GM11168 (cell line): ENCODE measurements around the gene ENPP3.

Experiments used
- in situ Hi-C: fragments of 300-500 bp; cut with MboI; formaldehyde crosslinking; loops from one replicate; pipeline ENCODE4 v1.12.0; 2022; ENCODE audit warnings: low sequenced_read_pairs; ENCODE audit not compliant: unreplicated experiment

The ENPP3 gene

GRCh38 chr6:131642565-131642964 lies 5.5 kb downstream of the ENPP3 start:
- in situ Hi-C loops, result no loop called here

GRCh38 chr6:131642987-131643611 lies 6.0 kb downstream of the ENPP3 start:
- in situ Hi-C loops, result no loop called here

- in situ Hi-C loops, result no loop called here
Observed at GRCh38 chr6:131643855-131644460, 6.9 kb downstream of the ENPP3 start.

- in situ Hi-C loops, result no loop called here
Observed at GRCh38 chr6:131644921-131645320, 7.8 kb downstream of the ENPP3 start.

GRCh38 chr6:131645846-131646245 lies 8.7 kb downstream of the ENPP3 start:
- in situ Hi-C loops, result no loop called here

- in situ Hi-C loops, result no loop called here
Observed at GRCh38 chr6:131646249-131646670, 9.2 kb downstream of the ENPP3 start.

- in situ Hi-C loops, result no loop called here
Observed at GRCh38 chr6:131651782-131652181, 14.7 kb downstream of the ENPP3 start.

- in situ Hi-C loops, result no loop called here
Observed at GRCh38 chr6:131652472-131652871, 15.4 kb downstream of the ENPP3 start.

GRCh38 chr6:131654326-131654725 lies 17.2 kb downstream of the ENPP3 start:
- in situ Hi-C loops, result no loop called here

GRCh38 chr6:131655387-131655786 lies 18.3 kb downstream of the ENPP3 start:
- in situ Hi-C loops, result no loop called here

GRCh38 chr6:131655951-131656350 lies 18.8 kb downstream of the ENPP3 start:
- in situ Hi-C loops, result no loop called here

- in situ Hi-C loops, result no loop called here
Observed at GRCh38 chr6:131656667-131657066, 19.6 kb downstream of the ENPP3 start.

- in situ Hi-C loops, result no loop called here
Observed at GRCh38 chr6:131657222-131657621, 20.1 kb downstream of the ENPP3 start.

GRCh38 chr6:131657630-131658111 lies 20.6 kb downstream of the ENPP3 start:
- in situ Hi-C loops, result no loop called here

- in situ Hi-C loops, result no loop called here
Observed at GRCh38 chr6:131658287-131658686, 21.2 kb downstream of the ENPP3 start.

GRCh38 chr6:131660195-131660594 lies 23.1 kb downstream of the ENPP3 start:
- in situ Hi-C loops, result no loop called here

- in situ Hi-C loops, result no loop called here
Observed at GRCh38 chr6:131663578-131664165, 26.6 kb downstream of the ENPP3 start.

- in situ Hi-C loops, result no loop called here
Observed at GRCh38 chr6:131669891-131670290, 32.8 kb downstream of the ENPP3 start.

- in situ Hi-C loops, result no loop called here
Observed at GRCh38 chr6:131673184-131673583, 36.1 kb downstream of the ENPP3 start.

GRCh38 chr6:131678442-131678841 lies 41.3 kb downstream of the ENPP3 start:
- in situ Hi-C loops, result loop anchor here (25.0 kb wide), 1 partner anchor 234 kb away; no protein-coding TSS in a partner anchor

GRCh38 chr6:131680868-131681267 lies 43.8 kb downstream of the ENPP3 start:
- in situ Hi-C loops, result loop anchor here (25.0 kb wide), 1 partner anchor 231 kb away; no protein-coding TSS in a partner anchor
